HG02798 (cell line): ENCODE data around the gene NCEH1.
"Not testable (repeated sequence)": the region's sequence is repeated elsewhere in the genome, so short reads cannot be mapped to it uniquely, and the experiment has no call there.

ENCODE experiments used
- ATAC-seq: cut with Tn5 transposase; IDR thresholded peaks from one replicate; pipeline ENCODE4 v1.9.1; 2021; ENCODE audit warnings: mild to moderate bottlenecking; ENCODE audit not compliant: unreplicated experiment, poor library complexity

The NCEH1 gene

DNA sequence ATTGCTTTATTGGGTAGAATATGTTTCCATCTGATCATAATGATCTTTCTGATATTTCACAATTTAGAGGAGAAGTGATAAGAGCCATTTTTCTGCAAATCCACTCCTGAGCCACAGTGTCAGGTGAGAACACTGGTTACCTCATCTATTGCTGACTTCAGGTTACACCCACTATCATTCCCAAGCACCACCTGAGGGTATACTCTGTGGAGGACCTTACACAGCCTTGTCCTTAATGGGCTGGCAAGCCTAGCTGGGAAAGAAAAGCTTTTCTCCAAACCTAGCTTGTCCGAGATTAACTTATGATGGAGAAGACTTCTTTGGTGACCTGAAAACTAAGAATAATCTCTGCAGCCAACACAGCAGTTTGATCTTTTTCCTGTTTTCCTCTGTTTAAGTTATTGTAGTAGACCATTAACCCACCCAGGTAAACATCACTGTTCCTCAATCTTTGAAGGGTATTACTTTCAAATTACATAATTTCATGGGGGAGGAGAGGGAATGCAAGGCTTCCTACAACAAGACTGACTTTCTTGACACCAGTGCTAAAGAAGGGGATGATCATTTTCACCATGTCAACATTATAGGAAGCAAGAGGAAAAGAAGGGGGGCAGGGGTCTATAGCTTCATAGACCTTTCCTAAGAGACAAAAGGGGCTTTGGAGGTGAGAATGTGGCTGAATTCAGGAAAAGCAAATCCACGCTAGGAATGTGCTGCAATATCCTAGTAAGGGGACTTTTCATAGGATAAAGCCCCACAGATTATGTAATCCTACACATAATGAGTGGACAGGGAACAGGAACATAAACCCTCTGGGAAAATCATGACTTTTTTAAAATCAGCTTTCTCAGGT lies 1.7 kb downstream of the NCEH1 start:
- ATAC-seq: no peak

DNA sequence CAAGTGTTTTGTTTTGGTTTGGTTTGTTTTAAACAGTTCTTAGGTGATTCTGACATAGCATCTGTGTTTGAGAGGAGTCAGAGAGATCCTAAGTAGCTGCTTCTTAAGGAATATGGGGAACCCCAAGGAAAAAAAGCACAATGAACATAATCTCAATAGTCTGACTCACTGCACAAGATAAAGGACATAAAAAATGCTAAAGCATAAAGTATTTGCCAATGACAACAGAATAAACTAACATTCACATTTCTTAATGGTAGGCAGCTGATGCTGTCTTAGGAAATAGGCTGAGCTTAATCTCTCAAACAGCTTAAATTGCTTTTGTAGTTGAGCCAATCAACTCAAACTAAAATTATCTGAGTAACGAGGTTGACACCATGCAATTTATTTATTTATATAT lies 2.9 kb downstream of the NCEH1 start:
- ATAC-seq: no peak

DNA sequence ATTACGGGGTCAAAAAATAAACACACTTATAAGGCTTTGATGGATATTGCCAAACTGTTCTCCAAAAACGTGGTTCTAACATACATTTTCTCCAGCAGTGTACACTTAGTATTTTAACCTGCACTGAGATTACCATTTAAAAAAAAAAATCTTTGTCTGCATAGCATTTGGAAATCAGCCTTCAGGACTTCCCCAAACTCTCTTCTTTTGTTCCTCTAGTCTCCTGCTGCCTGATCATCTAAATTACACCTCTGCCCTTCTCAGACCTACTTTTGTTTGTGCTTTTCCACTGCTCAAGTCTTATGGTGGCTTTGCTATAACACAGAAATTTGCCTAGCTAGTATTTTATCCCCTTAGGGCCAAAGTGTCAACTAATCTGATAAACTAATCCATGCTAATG lies 3.8 kb downstream of the NCEH1 start:
- ATAC-seq: no peak

DNA sequence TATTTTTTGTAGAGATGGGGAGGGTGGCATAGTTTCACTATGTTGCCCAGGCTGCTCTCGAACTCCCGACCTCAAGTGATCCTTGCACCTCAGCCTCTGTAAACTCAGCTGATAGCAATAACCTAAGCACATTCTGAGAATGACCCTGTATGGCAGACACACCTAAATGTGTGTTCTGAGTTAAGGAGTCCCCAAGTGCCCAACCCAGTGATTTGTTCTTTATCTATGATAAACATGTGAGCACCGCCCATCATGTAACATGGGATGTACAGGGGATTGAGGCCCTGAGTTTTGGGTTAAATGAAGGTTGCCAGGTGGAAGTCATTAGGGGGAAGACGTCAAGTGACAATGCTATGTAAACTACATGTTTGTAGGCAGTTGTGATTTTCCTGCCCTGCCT lies 5.7 kb downstream of the NCEH1 start:
- no peak for ATAC-seq

DNA sequence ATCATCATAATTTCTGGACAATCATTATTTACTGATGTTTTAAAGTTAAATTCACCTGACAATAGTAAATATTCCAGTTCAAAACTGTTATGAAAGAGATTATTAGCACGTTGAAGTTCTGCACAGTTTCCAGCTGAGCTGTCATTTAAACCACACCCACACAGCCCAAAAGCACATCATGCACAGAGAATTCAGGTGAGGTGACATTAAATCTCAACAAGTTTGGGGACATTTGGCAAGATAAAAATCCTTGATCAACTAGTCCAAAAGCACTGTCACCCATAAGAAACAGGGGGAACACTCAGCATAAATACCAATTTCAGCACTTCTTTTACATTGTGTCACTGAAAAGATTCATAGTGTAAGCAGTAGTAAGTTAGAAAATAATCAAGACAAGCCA lies 6.9 kb downstream of the NCEH1 start:
- ATAC-seq: no peak

DNA sequence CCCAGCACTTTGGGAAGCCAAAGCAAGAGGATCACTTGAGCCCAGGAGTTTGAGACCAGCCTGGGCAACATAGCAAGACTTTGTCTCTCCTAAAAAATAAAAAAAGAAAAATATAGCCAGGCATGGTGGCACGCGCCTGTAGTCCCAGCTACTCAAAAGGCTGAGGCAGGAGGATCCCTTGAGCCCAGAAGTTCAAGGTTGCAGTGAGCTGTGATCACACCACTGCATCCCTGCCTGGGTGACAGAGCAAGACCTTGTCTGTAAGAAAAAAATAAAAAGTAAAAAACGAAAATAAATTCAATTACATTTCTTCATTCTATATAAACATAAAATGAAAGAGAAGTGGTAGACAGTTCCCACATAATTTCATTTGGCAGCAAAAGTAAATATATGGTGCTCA lies 8.1 kb downstream of the NCEH1 start:
- not testable (repeated sequence) for ATAC-seq

DNA sequence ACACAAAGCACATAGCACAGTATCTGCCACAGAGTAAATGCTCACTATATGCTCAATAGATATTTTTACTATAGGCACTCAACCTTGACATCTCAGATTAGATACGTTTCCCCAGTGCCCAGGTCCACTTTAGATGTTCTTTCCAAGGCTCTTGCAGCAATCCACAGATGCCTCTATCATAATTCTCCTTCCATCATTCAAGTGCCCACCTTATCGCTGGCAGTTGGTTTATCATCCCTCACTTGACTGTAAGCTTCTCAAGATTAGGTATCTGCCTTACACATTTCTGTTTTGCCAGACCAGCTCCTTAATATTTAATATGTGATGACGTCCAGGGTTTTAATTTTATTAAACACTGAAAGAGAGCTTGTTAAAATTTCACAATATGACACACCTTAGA lies 8.6 kb downstream of the NCEH1 start:
- ATAC-seq: no peak

DNA sequence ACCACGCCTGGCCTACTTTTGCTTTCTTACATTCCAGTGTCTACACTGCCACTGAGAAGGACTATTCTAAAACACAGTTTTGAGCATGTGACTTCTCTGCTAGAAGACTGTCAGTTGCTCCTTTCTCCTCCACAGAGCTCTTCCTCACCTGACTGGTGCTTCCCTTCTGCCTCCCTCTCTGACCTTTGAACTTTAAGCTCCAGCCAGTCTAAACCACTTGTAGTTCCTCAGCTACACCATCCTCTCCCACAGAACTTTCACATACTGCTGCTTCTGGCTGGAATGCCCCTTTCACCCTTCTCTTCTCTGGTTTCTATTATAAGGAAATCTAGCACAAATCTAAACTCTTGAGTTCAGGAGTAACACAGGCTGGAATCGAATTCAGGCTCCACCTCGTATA lies 9.1 kb downstream of the NCEH1 start:
- ATAC-seq: no peak

DNA sequence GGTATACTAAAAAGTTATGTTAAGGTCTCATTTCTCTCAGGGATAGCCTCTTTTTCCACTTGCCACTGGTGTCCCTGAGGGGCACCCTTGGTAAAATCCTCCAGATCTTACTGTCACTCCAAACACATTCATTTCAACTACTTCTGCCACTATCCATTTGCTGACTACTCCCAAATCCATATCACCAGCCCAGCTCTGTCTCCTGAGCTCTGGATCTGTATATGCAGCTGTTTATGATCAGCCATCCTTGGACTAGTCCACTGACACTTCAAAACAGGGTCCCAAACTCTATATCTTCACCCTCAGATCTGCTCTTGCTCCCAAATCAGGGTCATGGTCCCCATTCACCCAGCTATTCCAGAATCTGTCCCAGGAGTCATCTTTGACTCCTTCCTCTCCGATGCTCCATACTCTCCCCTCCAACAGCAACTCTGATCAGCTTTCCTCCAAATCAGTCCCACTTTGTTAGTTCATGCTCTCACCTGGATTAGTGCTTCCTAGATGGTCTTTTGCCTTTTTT lies 9.9 kb downstream of the NCEH1 start:
- no peak for ATAC-seq

DNA sequence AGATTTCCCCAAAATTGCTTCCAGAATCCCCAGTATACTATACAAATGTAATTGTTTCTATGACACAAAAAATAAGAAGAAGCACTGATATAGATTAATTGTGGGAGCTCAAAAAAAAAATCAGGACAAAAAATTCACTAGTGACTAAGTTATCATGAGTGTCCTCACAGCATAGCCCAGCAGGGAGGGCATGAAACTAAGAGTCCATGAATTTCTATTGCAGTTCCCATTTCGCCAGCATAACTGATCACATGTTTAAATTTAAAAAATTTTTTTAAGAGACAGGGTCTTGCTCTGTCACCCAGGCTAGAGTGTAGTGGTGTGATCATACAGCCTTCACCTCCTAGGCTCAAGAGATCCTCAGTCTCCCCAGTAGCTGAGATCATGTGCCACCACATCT lies 10.6 kb downstream of the NCEH1 start:
- ATAC-seq: no peak

DNA sequence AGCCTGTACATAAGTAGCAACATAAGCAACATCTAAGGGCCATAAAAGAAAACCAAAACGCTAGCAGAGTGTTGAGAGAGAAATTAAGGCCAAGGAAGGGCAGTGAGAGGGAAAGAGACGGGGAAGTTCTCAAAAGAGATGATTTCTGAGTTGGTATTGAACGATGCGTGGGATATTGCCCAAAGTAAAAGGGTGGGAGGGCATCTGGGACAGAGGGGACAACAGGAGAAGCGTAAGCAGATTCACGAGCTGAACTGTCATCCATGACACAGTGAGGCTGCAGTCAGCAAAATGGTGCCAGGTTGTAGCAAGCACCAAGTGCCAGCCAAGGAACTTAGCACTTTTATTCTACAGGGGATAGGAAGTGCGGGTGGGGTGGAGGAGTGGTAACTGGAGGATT lies 11.8 kb downstream of the NCEH1 start:
- ATAC-seq: no peak

DNA sequence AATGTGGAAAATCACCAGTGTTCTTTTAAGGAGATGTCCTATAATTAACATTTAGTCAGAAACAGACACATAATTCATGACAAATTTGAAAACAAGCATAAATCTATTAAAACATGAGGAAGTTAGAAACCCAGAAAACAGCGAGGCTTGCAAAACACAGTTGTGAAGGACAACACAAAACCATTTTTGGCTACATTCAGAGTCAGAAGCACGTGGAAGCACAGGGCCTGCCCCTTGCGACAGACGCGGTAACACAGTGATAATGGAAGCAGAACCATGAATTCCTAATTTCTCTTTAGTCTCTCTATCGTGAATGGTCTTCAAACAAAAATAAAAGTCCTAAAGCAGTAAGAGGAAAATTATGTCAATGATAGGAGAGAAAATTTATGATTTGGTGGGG lies 12.2 kb downstream of the NCEH1 start:
- no peak for ATAC-seq

DNA sequence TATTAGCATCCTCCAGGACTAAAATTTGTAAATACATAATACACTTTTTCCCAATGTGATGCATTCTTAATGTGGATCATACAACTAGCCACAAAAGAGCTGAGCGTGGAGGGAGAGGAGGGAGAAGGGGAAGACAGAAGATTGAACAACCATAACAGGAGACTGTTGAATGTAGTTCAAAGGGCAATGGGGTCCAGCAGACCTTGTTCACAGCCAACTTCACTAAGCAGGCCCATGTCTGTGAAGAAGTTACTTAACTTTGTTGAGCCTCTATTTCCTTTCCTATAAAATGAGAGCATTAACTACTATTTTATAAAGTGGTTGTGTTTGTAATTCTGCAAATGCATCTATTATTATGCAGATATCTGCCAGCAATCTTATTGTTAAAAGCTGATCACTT lies 13.3 kb downstream of the NCEH1 start:
- ATAC-seq: no peak

DNA sequence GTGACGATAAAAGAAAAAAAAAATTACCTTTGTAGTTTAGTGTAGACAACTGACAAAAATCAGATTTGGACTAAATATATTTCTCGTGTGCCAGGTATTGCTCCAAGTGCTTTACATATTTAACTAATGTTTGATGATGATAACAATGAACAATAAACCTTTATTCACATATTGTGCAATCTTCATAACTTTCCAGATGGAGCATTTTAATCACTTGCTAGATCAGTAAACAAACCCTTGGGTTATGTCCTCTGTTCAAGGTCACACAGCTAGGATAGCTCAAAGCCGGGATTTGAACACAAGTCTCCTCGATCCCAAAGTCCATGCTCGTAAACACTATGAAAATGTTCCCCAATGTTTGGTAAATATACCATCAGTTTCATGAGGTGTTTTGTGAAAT lies 14.5 kb downstream of the NCEH1 start:
- ATAC-seq: no peak

DNA sequence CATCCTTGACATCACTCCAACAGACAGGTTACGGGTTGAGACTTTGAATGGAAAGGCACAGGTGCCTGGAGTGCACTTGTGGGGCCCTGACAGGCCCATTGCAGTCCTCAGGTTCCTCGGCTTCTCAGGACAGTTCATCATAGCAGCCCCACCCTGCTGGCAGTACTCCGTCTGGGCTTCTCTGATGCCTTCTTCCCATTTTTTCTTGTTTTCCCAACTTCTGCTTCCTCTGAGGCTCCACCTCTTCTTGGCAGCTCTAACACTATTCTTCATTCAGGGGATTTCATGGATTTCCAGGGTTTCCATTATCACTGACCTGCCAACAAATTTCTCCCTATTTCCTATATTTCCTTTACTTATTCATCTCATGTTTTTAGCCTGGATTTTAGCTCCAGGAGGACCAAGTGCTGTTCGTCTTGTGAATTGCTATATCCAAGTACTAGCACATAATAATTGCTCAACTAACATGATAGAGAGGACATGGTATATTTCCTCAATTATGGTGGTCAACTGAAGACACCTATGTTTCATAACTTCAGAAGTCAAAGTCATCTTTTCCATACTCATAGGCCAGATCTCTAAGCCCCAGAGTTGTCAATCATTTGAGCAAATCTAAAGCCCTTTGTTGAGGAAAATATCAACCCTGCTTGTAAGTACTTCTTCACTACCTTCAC lies 16.2 kb downstream of the NCEH1 start:
- no peak for ATAC-seq

DNA sequence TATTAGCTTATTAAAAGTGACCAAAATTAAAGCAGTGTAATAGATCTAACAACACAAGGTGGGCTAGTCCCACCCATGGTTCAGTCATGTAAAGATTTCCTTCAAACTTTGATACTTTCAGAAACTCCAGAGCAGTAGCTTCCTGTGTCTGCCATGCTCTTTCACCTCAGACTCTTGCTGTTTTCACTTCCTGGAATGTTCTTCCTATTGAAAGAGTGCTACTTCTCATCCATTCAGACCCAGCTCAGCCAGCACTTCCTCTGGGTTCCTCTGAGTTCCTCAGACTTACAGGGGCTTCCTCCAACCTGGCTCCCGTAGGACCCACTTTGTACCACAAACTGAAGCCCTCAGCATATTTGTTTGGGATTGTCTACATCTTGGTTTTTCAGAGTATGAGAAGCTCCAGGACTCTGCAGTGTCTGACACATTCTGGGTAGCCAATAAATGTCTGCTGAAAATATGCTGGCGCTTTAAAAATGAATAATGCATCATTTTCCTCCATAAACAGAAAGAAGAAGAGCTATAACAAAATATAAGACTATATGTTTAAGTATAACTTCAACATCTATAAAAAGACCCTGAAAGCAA lies 18.0 kb downstream of the NCEH1 start:
- ATAC-seq: peak; percentile 72

DNA sequence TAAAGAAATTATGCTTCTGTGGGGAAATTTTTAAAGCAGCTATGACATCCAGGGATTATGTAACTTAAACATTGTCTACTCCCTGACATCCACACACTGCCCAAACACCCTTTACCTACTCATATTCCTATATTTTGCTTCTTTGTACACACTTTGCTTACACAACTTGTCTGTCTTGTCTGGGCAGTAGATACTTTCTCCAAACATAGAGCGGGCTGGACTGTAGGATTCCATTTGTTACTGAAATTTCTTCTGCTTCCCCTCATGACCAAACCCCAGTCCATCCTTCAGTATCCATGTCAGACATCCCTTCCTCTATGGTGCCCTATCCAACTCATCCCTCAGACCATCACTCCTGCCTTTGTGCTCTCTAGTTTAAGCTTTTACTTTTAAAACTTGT lies 19.9 kb downstream of the NCEH1 start:
- ATAC-seq: no peak

DNA sequence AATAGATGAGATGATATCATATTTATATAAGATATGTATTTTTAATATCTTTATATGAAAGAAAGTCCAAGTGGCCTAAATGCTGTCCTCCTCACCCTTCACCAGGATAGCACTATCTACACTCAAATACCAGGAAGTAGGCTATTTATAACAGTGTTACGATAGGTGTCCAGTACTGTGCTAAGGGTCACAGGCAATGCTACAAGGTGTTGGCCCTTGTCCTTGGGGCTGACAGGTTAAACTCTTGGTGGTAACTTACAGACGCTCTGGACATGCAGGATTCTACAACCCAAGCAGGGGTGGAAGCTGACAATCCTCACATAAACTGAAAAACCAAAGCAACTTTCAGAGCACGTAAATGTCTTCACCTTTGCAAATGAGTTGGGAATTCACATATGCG lies 22.3 kb downstream of the NCEH1 start:
- ATAC-seq: no peak

DNA sequence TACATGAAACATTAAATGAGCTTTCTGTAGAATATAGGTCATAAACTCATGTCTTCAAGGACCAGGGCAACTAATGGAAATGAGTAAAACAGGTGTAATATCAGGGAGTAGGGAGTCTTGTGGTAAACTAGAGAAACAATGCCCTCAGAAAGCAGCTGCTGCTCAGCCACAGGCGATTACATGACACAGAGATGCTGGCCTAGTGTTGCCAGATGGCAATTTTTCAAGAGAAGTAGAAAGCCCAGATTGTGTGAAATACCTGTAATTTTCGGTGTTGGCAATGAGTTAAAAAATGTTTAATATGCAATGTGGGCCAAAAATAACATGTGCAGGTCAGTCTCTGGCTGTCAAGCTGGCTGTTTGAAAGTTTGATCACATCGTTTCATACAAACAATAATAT lies 23.4 kb downstream of the NCEH1 start:
- no peak for ATAC-seq

DNA sequence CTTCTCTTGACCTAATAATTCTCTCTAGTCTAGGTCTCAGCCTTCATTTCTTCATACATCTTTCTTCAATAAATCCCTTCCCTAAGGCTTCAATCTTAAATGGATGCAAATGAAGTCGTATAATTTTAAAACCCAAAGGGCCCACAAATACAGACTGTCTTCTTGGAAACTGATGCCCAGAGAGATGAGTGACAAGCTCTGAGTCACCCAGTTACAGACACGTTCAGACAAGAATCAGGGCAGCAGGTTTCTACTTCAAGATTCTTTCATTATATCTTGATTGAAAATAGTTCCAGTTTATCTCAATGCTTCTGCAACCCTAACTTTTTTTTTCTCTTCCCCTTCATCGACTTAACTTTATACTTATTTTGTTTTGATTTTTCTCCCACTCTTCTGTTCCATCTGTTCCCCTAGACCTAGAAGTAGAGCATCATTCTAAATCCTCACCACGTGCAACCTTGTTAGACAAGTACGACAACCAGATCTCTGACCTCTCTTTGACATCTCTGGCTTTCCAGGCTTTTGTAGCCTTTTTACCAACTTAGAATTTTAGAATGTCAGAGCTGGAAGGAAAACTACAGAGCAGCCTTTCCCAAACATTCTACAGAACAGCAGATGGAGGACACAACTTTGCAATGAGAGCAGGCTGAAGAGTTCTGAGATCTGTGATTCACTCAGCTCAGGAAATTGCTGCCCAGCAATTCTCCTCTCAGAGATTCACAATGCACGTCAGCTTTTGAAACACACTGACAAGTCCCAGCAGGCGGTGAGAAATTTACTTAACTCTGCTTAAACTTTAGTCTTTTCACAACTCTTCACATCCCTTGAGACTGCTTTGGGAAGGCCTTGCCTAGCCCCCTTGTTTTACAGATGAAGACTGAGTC lies 25.3 kb downstream of the NCEH1 start:
- no peak for ATAC-seq
